HG03045 (cell line): Measurements from ENCODE around the gene LRRC51.
A peak's percentile ranks its signal among the peaks of the same experiment; 100 is the strongest.

ENCODE experiments used
- ATAC-seq: cut with Tn5 transposase; IDR thresholded peaks from one replicate; pipeline ENCODE4 v1.9.1; 2021; ENCODE audit warnings: mild to moderate bottlenecking, moderate library complexity; ENCODE audit not compliant: unreplicated experiment

The LRRC51 gene

DNA sequence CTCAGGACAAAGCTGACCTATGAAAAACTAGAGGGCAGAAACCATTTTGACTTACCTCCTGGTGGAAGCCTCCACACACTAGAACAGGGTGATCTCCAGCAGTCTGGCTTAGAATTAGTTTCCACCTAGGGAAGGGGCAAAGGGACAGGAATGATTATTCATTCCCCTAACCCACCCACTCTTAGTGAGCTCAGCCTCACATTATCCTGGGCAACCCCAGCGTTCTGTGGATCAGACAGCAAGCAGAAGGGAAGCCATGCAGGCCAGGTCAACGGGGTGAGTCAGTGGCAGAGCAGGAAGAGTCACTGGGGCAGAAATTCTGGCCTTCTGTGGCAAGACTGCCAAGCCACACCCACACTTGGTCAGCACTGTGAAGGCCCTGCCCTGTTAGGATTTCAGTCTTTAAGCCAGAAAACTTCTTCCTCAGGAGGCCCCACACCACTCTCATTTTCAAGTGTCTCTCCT is 10.8 kb upstream of the LRRC51 start:
- peak; percentile 69 for ATAC-seq

DNA sequence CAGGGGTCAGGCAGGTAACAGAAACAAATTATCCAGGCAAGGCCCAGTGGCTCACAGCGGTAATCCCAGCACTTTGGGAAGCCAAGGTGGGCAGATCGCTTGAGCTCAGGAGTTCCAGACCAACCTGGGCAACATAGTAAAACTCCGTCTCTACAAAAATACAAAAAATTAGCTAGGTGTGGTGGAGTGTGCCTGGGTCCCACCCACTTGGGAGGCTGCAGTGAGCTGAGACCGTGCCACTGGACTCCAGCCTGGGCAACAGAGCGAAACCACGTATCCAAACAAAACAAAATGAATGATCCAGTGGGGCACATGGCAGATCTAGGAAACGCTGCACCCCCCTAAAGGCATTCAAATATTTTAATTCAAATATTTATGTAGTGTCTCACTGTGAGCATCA is 10.2 kb upstream of the LRRC51 start:
- ATAC-seq = no peak

DNA sequence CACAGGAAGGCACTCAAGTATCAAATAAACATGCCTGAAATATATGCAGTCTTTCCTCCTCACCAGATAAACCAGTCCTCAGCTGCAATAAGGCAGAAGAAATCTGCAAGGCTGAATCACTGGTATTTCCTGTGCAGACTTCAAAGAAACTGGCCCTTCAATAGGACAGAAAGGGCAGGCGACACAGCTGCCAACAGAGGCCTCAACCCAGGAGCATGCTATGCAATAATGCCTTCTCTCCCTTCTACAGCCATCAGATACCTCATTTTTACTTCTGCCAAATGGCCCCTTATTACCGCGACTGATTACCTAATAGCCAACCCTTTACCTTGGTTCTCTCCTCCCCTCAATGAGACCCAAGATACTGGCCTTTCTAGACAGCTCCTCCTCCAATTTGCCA is 8.3 kb upstream of the LRRC51 start:
- ATAC-seq = no peak

DNA sequence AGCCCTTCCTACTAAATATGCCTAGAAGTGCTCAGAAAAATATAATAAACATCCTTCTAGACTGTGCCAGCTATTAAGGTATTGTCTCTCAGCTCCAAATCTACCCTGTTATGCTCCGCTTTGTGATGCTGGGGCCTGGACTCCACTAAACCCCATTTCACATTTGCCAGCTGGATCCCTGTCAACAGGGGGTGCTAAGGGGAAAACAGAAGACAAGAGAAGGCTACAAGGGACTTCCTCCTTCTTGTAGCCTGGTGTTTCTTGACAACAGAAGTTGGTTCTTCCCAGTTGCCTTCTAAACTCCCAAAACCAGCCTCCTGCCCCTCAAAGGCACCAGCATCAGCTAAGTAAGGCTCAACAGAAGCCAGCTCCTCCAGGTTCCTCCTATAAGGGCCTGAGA is 5.5 kb upstream of the LRRC51 start:
- ATAC-seq = no peak

DNA sequence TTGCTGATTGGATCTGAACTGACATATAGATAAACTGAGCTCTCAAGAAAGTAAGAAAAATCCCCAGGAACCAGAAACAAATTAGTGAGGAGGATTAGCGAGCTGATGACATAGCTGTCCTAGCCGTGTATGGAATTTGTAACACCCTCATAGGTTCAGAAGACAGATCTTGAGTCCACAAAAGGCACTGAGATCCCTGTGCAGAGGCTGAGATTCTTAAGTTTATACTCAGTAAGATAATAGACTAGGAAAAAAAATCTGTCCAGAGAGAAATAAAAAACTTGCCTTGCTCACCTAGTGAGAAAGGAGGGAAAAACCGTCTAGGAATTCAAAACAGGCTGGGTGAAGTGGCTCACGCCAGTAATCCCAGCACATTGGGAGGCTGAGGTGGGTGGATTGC is 4.9 kb upstream of the LRRC51 start:
- ATAC-seq = no peak

DNA sequence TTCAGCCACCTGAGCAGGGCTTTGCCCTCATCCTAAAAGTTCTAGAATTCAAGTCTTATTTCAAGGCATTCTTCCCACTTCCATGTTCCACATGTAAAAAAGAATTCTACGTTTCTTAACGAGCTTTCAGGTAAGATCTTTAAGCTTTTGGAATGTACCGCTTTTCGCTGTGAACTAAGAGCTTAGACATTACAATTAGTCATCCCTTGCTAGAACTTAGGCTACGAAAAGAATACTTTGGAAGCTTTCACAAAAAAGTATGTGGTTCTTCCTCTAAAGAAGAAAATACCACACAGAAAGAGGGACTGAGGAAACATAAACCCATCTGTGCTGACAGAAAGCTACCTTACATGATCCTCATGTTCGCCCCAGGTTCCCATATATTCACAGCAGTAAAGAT is 2.2 kb upstream of the LRRC51 start:
- ATAC-seq = no peak

DNA sequence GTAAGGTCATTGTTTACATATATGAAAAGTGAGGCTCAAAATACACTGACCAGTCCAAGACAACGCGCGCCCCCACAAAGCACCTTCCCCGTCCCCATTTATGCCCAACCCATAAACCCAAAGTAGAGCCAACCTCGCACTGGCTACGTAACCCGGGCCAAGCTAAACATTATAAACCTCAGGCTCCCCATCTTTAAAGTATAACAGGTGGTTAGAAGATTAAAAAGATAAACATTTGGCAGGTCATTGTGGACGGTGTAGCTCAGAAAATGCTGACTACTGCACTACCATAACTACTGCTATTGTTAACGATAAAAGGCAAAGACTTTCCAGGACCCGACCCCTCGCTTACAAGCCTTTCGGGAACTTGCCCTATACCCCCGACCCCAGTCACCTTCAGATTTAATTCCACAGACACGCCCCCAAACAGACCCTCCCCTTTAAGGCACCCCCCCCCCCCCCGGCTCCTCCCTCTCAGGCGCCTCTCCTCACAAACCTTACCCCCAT is 778 bp upstream of the LRRC51 start:
- no peak for ATAC-seq

DNA sequence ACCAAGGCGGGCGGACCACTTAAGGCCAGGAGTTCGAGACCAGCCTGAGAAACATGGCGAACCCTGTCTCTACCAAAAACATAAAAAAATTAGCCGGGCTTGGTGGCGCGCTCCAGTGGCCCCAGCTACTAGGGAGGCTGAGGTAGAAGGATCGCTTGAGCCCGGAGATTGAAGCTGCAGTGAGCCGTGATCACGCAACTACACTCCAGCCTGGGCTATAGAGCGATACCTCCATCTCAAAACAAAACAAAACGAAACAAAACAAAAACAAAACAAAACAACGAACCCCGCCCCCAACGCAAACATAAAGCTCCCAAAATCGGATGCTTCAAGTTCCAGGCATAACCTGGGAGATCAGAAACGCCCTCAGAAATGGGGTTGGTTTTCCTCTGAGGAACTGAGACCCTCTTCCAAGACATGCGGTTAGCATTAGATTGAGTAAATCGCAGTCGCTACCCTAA is 564 bp downstream of the LRRC51 start:
- no peak for ATAC-seq

DNA sequence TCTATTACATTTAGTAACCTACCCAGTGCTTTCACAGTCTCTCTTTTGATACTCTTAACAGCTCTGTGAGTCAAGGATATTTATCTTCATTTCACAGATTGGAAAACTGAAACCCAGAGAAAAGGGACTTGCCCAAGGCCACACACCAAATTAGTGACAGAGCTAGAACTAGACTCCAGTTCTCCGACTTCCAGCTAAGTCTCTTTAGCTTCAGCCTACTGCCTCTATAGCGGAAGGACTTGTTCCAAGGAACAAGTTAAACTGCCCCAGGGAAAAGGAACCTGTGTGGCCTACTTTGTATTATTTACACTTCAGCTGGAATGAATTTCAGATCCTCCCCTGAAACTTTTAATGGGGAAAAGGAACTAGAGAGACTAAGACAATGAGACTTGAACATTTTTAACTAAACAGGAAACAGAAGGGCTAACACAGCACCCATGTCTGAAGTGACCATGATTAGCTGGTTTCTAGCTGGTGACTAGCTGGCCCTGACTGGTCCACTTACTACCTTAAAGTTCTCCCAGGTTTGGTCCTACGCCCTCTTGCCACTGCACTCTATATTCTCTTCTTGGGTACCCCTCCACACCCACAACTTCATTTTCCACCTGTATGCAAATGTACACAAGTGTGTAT is 1.3 kb downstream of the LRRC51 start:
- no peak for ATAC-seq

DNA sequence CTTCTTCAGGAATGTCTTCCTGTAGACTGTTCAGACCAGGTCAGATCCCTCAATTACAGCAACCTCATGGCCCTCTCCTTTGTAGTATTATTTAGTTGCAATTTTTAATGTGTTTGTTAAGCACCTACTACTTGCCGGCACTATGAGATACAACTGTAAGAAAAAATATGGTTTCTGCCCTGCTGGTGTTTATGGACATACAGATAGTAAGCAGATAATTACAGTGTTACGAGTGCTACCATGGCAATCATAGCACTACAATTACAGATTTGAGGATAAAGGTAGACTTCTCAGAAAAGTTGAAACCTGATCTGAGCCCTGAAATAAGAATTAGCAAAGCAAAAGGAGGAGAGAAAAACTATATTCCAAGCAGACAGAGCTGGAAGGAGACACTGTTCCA is 2.8 kb downstream of the LRRC51 start:
- no peak for ATAC-seq

DNA sequence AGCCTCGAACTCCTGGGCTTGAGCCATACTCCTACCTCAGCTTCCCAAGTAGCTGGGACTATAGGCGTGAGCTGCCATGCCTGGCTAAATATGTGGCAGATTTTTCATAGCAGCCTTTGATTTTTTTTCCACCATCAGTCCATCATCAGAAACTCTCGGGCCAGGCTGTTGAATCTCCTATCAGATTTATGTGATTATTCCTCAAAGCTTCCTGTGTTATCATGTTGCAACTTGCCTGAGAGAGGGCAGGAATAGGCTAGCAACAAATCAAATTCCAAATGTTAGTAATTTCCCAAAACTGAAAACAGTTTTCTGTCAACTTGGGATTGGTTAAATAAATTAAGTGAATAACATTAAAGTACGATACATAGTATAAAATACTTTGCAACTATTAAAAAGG is 3.4 kb downstream of the LRRC51 start:
- no peak for ATAC-seq

DNA sequence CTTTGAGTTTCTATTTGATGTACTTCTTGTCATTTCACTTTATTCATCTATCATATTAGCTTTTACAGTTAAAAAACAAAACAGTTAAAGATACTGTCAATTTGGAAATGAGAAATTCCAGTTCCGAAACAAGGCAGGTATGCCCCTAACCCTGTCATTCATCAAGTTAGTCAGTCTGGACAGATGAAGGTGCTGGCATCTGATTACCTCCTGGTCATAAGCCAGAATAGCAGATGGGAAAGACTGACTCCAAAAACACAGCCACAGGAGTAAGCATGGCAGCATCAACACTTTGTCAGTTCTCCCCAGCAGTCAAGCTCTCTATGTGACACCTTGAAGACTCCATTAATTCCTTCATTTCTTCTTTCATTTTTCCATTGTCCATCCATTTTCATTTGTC is 4.3 kb downstream of the LRRC51 start:
- ATAC-seq = no peak

DNA sequence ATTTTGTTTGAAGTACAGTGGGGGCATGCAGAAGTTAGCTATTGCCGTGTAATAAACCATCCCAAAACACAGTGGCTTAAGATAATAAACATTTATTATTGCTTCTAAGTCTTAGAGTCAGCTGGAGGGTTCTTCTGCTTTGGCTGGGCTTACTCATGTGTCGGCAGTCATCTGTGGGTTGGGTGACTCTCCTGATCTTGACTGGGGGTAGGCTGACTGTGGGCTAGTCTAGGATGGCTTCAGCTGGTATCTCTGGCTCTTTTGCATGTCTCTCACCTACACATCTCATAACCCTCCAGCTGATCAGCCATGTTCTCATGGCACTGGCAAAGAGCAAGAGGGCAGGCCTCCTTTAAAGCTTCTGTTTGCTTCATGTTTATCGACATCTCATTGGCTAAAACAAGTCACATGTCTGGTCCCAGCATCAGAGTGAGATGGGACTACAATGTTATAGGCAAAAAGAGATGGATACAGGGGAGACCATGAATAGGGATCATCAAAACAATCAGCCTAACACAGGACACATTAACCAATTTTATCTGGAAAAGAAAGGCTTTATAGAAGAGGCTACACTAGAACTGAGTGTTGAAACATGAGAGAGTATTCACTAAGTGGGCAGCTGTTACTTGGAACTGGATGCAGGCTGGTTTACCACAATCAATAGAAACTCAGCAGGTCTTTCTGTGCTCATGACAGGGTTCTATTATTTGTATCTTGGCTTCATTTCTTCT is 5.1 kb downstream of the LRRC51 start:
- ATAC-seq = no peak

DNA sequence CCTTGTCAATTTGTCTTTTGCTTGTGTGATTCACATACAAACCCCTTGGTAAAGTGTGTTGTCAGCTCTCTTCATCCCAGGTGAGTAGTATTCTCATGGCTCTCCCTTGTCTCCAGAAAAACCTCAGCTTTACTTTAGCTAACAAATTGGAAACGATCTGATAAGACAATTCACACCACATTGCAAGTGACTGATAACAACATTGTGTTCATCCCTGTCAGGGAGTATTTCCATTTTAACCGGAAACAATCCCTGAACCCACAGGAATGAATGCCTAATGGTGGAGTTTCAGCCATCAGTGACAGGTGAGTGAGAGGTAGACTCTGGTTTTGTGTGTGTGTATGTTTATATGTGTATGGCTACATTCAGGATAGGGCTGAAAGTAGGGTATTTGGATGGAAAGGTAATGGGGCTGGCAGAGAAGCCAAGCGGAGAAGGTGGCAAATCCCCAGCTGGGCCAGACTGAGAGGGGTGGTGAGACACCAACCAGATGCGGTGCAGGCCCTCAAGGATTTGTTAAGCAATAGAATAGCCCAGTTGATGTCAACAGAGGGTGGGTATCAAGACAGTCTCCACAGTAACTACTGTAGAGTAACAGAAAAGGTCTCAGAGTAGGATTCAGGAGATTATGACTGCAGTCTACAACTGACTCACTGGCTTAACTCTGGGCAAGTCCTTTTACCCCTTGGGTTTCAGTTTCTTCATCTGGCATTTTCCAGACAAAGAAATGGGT is 7.6 kb downstream of the LRRC51 start:
- no peak for ATAC-seq

DNA sequence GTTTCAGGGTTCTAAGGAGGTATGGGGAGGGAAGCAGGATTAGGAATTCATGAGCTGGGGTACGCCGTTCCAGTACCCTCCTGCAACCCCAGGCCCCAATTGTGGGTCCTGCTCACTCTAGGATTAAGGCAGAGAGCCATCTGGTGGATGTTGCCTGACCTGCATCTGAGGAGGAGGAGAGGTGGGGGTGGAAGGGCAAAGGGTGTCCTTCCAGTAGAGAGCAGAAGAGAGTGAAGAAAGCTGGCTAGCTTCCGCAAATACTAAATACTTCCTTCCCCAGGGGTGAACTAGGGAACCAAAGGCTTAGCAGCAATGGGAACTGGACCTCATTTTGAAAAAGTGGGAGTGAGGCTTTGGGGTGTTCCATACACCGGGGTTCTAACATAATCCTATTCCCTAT is 10.6 kb downstream of the LRRC51 start:
- ATAC-seq = no peak

DNA sequence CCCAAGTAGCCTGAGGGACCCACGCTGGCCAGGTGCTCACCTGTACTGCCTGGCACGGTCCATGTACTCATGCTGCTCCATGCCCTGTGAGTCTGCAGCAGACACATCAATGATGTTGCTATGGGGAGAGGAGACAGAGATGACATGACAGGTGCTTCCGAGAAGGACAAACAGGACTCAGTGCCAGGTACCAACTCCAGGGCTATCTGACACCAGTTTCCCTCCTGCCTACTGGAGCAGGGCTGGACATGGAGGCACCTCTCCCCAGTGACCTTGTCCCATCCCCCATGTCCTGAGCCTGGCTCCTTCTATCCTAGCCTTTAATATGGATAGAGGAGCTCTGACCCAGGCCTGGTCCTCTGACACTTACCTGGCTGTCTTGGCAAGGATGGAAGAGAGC is 18.1 kb downstream of the LRRC51 start:
- ATAC-seq = no peak

DNA sequence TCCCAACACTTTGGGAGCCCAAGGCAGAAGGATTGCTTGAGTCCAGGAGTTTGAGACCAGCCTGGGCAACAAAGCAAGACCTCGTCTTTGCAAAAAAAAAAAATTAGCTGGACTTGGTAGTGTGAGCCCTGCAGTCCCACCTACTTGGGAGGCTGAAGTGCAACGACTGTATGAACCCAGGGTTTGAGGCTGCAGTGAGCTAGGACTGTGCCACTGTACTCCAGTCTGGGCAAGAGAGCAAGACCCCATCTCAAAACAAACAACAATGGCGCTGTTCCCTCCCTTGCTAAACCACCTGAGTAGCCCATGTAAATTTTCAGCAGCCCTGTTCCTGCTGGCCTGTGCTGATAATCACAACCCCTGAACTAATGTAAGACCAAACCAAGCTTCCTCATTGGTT is 19.4 kb downstream of the LRRC51 start:
- ATAC-seq = no peak

DNA sequence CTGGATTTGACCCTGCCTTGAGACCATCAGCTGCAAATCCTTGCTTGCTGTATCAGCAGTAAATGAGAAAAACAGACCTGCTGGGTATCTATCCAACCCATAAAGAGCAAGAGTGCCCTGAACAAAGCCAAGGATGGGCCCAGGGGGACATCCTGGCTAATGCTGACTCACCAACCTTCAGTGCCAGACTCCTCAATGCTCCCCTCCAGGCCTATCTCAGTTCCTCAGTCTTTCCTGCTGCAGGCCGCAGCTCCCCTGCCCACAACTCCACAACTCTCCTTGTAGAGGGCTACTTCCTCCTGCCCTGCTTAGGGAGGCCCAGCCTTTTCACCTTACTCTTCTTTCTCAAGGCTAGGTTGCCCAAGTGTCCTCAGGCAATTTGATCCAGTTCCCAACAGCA is 19.8 kb downstream of the LRRC51 start:
- no peak for ATAC-seq

DNA sequence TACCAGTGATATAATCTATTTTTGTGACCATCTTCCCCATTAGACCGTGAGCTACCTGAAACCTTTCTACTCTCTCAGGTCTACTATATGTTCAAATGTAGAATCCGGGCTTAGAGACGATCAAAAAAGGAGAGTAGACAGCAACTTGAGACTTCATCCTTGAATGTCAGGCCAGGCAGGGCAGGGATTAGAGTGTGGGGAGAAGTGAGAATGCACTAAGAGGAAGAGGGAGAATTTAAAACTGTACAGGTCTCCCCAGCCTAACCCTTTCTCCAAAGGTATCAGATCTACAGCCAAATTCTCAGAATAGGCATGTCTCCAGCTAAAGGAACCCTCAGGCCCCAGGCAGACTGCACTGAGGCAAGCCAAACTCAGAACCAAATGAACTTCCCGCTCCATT is 21.5 kb downstream of the LRRC51 start:
- ATAC-seq = no peak

DNA sequence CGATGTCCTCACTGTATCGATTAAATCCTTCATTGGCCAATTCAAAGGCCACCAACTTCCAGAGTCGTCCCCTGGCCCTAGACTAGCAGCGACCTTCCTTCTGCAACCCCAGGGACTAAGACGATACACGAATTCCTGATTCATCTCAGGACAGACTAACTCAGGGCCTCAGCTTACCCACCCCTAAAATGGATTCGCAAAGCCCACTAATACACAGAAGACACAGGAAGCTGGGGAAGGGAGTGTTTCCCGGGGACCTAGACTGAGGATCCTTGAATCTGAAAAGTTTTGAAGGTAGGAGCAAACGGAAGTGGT is 21.9 kb downstream of the LRRC51 start:
- ATAC-seq = no peak

DNA sequence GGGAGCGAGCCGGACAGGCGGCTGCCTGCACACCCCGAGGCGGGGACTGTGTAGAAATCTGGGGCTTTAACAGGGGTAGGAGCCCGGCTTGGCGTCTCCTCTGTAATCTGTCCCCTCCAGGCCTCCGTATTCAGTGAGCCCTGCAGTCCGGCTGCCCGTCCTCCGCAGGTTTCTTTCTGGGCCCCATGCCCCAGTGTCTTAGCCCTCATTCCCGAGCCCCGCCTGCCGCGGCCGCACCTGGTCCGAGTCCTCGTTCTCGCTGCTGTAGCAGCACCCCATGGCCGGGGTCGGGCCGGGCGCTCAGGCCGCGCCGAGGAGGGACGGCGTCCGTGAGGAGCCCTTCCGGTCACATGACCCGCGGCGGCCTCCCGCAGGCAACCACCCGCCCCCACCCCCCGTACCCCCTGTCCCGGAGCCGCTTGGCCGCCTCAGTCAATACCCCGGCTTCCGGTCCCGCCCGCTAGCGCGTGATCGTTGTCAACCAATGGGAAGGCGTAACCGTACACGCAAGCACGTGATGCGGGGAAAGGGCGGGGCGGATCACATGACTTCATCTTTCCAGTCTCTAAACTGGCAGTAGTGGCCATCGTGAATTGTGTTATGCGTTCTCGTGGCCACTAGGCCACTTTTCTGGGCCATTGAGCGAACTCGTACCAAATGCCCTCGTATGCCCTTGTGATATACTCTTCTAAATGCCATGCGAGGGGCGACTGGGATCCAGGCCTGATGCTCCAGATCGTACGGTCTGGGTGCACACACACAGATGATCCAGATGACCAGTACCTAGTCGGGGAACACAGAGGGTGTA is 22.5 kb downstream of the LRRC51 start, which contains the start of gene LAMTOR1:
LAMTOR1 (minus strand) TSS at position 352 of the 808 bp plus-strand sequence; CDS start at position 279, 73 bp downstream.
- ATAC-seq = peak; percentile 90
